ENCODE data around the gene DENND1A.

The DENND1A gene

DNA sequence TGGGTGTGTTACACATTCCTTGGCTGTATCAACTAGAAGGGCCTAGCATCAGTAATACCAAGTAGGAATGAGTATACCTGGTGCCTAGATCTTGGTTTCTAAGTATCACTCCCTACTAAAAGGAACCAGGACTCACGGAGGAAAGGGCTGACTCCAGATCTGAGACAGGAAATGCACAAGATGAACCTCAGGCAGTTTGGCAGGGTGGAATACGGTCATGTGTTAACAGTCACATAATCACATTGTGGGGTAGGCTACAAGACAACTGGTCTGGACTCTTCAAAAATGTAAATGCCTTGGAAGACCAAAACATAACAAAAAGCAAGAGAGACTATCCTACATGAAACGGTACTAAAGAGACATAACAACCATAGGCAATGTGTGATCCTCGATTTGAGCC lies 415.2 kb downstream of the DENND1A start:
- DNase-seq: no peak

DNA sequence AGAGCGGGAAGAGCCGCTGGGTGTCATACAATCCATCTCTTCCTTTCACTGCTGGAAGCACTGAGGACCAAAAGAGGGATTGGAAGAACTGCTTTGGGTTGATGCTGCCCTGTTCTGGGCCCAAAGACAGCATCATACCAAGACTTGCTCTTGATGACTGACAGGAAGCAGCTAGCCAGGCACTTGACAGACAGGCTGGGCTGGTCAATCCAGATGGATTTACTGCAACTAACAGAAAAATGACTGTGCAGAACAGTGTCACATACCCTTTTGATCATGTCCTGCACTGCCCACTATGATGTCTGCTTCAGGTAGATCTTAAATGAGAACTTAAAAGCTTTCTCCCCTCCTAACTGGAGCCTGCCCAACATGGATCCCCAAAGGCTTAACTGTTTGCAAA lies 416.4 kb downstream of the DENND1A start:
- DNase-seq: no peak

DNA sequence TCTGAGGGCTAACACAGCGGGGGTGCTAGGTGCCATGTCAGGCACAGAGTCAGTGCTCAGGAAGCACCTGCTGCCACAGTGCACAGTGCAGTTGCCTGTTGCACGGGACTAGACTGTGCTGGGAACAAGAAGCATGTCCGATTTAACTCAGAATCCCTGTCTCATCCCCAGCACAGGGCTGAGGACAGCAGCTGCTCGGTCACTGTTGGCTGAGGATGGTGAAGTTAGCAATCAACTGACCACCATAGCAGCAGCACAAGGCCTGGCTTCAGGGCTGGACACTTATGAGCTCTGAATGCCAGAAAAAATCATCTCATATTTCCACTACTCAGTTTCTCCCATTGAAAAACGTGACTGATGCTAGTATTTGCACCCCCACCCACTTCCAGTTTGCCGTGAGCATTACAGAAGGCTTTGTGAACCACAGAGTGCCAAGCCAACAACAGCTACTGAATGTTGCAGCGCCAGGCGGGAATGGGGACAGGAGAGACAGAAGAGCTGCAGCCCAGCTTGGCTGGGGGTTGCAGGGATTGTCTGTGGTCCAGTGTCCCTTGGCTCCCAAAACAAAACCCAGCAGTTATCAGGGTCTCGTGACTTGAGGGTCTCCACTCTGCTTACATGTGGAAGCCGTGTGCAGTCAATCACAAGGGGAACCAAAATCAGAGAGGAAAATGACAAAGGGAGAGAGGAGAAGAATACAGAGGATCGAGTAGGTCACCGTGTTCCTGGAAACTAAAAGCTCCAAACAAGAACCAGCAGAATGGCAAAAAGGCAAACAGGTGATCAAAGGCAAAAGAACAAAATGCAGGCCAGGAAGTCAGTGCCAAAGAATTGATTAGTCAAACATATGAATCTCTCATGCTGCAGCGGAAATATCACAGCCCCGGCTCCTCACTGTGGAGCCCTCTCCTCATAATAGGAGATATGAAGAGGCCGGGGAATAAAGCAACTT lies 418.3 kb downstream of the DENND1A start:
- no peak for DNase-seq

DNA sequence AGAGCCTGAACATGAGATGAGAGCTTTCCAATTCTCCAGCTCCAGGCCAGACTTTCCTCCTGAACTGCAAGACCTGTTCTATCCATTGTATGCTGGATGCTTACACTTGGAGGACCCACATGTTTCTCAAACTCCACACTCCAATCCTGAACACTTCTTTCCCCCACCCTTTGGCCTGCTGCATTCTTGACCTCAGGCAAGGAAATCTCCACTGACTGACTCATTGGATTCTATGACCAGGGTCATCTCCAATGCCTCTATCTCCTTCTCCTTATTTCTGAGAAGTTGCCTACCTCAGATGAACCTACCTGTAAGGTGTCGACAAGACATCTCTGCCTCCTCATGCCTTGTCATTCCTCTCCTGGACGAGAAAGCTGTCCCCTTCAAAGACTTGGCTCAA lies 420.3 kb downstream of the DENND1A start:
- no peak for DNase-seq

DNA sequence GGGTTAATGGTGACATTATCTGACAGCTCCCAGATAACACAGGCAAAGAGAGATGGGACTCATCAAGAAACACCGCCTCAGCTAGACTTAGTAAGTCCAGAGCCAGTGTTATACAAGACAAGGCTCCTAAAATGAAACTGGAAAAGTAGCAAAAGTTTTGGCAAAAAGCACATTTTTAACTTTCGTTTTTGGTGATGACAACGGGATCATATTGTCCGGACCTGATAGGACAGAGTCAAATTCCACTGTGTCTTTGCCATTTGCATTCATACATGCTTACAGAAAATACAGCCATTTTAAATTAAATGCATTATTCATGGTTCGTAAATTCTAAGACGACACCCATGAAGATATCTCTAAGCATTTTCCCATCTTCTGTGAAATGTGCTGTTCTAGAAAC lies 421.9 kb downstream of the DENND1A start:
- no peak for DNase-seq

GRCh38 chr9:123505496-123505895 lies 424.4 kb downstream of the DENND1A start:
- DNase-seq: no peak

- DNase-seq: no peak
Measured at GRCh38 chr9:123500336-123500735, 429.6 kb downstream of the DENND1A start.

GRCh38 chr9:123497830-123498229 lies 432.1 kb downstream of the DENND1A start:
- no peak for DNase-seq

GRCh38 chr9:123495731-123496130 lies 434.2 kb downstream of the DENND1A start:
- no peak for DNase-seq

DNA sequence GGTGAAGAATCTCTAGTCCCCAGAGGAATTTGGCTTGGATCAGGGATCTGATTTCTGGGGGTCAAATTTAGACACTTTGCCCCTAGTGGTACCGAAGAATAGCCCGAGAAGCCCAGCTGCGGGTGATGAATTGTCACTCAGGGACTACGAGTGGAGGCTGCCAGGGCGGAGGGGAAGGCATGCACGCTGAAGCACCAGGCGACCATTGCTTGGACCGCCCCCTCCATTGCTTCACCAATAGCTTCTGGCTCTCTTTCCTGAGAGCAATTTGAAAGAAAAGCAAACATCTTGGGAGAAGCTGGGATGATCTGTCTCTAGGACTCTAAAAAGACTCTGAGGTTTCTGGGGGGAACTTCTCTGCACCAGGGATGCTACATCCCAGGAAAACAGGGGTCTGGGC lies 436.3 kb downstream of the DENND1A start:
- no peak for DNase-seq

DNA sequence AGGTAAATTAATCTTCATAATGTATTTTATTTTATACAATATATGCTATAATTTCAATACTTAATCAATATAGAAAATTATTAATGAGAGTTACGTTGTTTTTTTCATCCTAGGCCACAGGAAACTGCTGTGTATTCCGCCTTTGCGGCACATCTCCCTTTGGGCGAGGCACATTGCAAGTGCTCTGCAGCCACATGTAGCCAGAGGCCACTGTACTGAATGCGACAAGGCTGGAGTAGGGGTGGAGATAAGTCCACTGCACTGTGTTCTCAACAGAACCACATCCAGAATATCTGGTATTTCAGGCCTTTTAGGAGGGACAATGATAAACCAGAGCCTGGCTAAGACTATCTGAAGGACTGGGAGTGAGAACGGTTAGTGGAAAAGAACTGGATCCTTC lies 439.2 kb downstream of the DENND1A start:
- no peak for DNase-seq

DNA sequence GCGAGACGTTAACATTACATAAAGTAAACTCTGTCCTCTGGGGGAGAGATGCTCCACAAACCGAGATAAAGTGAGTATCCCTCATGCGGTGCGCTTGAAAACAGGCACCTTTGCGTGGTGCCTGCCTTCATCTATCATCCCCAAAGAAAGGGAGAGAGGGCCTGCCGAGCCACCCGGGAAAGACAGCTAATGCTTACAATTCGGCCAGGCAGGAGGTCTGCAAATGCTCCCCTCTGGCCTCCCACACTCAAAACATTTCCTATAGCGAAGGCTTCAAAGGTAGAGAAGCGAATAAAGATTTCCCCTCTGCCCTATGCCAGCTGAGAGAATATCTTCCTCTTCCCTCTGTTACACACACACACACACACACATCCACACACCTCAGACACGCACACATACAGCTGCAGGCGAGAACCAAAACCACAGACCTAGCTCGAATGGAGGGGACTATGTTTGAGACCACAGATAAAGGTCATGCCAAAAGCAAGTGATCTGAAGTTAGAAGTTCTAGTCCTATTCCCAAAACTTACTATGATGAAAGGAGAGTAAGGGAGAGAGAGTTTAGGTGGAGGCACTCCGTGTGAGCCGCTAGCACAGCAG lies 441.1 kb downstream of the DENND1A start:
- no peak for DNase-seq

GRCh38 chr9:123487944-123488548 lies 441.9 kb downstream of the DENND1A start:
- DNase-seq: no peak

DNA sequence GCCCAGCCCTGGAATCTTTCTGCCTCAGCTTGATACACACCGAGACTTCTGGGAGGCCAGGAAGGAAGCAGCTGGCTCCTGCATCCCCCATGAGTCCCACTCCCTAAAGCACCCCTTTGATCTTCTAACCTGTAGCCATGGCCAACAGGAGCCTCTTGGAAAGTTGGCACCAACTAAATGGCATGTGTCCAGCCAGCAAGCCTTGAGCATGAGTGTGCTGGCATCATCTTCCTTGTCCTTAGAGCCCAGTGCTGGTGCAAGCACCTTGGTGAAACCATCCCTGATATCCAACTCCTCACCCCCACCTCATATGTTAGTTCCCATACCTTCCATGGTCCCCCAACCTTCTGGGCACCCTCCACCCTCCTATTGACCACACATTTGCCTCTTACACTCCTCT lies 443.5 kb downstream of the DENND1A start:
- DNase-seq: no peak

DNA sequence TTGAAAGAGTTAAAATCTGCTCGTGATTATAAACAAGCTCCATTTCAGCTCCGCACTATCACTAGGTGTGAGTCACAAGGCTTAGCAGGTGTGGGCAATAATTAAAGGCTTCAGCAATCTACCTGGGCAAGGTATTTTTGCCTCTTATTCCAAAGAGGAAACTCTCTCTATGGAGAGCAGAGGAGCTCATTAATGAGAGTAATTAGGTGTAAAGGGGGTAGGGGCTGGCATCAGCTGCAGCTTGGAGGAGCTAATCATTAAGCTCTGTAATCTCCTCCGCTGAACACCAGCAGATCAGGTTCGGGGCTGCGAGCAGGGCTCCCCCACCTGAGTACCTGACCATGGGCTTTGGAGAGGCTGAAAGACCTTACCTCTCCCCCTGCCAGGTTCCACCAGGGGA lies 444.7 kb downstream of the DENND1A start:
- no peak for DNase-seq

GRCh38 chr9:123484130-123484529 lies 445.8 kb downstream of the DENND1A start:
- no peak for DNase-seq

DNA sequence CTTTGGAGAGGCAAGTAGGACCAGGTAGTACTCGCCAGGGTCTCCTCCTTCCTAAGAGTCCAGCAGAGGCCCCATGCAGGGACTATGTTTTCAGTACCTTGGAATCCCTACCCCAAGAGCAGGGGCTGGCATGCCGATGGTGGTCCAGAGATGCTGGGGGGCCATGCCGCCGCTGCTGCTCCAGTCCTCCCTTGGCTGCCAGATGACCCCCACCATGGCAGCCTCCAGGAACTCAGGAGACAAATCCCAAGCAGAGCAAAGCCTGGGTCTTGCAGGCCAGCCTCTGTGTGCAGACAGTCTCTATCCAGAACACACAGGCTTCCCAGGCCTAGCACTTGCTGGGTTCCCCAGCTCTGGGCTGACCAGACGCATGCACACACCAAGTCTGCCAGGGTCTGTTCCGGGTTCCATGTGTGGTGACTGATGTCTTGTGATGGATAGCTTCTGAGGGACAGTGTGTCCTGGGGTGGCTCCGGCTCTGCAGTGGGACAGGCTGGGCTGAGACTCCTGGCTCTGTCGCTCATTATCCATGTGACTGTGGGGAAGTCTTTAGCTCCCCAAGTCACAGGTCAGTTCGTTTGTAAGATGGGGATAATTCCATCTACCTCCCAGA lies 446.6 kb downstream of the DENND1A start:
- DNase-seq: no peak

DNA sequence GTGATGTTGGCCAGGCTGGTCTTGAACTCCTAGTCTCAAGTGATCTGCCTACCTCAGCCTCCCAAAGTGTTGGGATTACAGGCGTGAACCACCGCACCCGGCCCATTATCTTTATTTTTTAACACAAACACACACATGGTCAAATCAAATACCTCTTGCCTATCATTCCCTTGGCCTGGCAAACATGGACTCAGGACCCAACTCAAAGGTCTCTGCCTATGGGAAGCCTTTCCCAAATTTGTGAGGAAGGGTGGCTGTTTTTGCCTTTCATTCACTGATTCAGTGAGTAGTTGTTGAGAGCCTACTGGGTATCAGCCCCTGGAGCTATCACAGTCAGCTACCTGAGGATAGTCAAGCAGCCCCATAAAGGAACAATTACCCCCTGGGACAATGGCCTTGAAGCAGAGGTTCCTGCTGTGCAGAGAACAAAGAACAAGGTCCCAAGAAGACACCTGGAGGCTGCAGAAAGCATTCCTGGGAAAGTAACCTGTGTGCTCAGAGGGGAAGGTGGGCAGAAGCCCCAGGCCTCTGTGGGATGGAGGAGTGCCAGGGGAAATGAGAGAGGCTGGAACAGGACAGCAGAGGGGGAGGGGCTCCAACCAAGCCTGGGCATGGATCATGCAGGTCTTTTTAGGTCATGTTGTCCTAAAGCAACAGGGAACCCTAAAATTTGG lies 447.5 kb downstream of the DENND1A start:
- DNase-seq: no peak

- no peak for DNase-seq
Measured at GRCh38 chr9:123481209-123481865, 448.6 kb downstream of the DENND1A start.

- no peak for DNase-seq
Measured at GRCh38 chr9:123480791-123481190, 449.1 kb downstream of the DENND1A start.

DNA sequence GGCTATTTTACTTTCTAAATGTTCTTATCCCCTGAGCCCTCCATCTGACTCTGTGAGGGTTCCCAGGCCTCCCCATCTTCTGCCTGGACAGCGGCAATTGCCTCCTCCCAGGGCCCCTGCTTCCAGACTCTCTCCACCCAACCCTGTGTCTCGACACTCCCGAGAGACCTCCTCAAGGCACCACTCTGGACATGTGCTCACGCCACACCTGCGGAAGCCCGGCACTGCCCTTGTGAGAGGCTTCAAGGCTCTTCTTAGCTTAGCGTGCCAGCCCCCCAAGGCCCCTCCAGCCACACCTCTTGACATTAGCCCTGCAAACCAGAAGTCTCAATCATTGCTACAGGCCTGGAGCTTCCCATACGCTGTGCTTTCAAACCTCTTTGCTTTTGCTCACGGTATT lies 449.8 kb downstream of the DENND1A start:
- no peak for DNase-seq

GRCh38 chr9:123478967-123479602 lies 450.8 kb downstream of the DENND1A start:
- DNase-seq: no peak

All from activated CD8-positive, alpha-beta memory T cell treated with anti-CD3 and anti-CD28 coated beads for 24 hours (primary cell).